Stomach (tissue), 9 donors: ENCODE results near the gene DDR1. TPM values are rescaled to one million over a fixed set of nuclear protein-coding genes. Genes with fewer than 3 reads are reported as not detected.

Experiments used
- DNase-seq, 2 donors: peaks; one replicate each; pipeline versions ENCODE4 v3.0.0 to v3.0.0-alpha.2; 2013 to 2019
- H3K27ac ChIP-seq, 5 donors: fragments of 200-600 bp in 4 of 5; sonication (generic) in 4 of 5; one replicate each; pipeline ENCODE4 v1.5.1; 2013 to 2019; ENCODE audit warnings: mild to moderate bottlenecking in 1 of 5, moderate library complexity in 1 of 5
- H3K27me3 ChIP-seq, 3 donors: fragments of 200-600 bp; sonication (generic); one replicate each; pipeline ENCODE4 v1.5.1; 2017 to 2019; ENCODE audit warnings: mixed run types in 1 of 3
- H3K36me3 ChIP-seq, 4 donors: fragments of 200-600 bp; sonication (generic); 1 replicate in 3 of 4; 2 replicates in 1 of 4; pipeline ENCODE4 v1.5.1; 2016 to 2019
- H3K4me1 ChIP-seq, 4 donors: fragments of 200-600 bp; sonication (generic); one replicate each; pipeline ENCODE4 v1.5.1; 2016 to 2019
- H3K4me3 ChIP-seq, 4 donors: fragments of 200-600 bp; sonication (generic) in 3 of 4; one replicate each; pipeline ENCODE4 v1.5.1; 2016 to 2019; ENCODE audit warnings: mild to moderate bottlenecking in 1 of 4
- H3K9me3 ChIP-seq, 4 donors: fragments of 200-600 bp; sonication (generic); one replicate each; pipeline ENCODE4 v1.5.1; 2016 to 2019
- EP300 ChIP-seq: sonication (generic); formaldehyde crosslinking; IDR thresholded peaks from one replicate; pipeline ENCODE4 v1.6.1; 2017; ENCODE audit warnings: antibody characterized with exemption
- POLR2A ChIP-seq, 4 donors: fragments of 450-650 bp; IDR thresholded peaks; one replicate each; pipeline ENCODE4 v1.6.1; 2016; ENCODE audit warnings: antibody characterized with exemption in 4 of 4, control low read depth in 2 of 4, mild to moderate bottlenecking in 1 of 4, moderate library complexity in 1 of 4
- POLR2AphosphoS5 ChIP-seq, 3 donors: sonication (generic); formaldehyde crosslinking; IDR thresholded peaks; one replicate each; pipeline ENCODE4 v1.6.1; 2016; ENCODE audit warnings: antibody characterized with exemption in 3 of 3
- WGBS, 5 donors: extraction: QIAGEN DNeasy Blood & Tissue Kit in 3 of 5; methylation state at CpG; one replicate each; pipeline versions ENCODE4 v1.1.5 to v1.1.7; 2013 to 2018; 5-methylcytosine and 5-hydroxymethylcytosine counted together
- intact Hi-C: fragments of 100-400 bp; cut with DNase I; formaldehyde crosslinking; loops from one replicate; pipeline ENCODE4 v1.15.1; 2023; ENCODE audit warnings: low total_unique reads
- polyA plus RNA-seq, 3 donors: library from polyadenylated mRNA; stranded (reverse); fragments of 200-250 nt; gene quantifications; one replicate each; pipeline ENCODE4 v1.2.3, GENCODE V29; 2013
- small RNA-seq, 4 donors: library from RNA; depleted of rRNA; stranded (forward); fragments of <200 nt; gene quantifications; one replicate each; pipeline ENCODE3, GENCODE V24; 2016
- total RNA-seq, 5 donors: library from RNA; depleted of rRNA; stranded (reverse); fragments of >200 nt; gene quantifications; one replicate each; pipeline versions ENCODE4 v1.1.0 to v1.2.3, GENCODE V29; 2014 to 2016
- TF ChIP-seq, protein P1 (sequence below), 7 experiments: fragments of 450-650 bp in 4 of 7; fragments of 200-600 bp in 3 of 7; sonication (generic) in 3 of 7; IDR thresholded peaks; one replicate each; pipeline ENCODE4 v1.5.1; 2016 to 2019; ENCODE audit warnings: antibody characterized with exemption in 7 of 7, control low read depth in 2 of 7, mild to moderate bottlenecking in 1 of 7
- donor health status: healthy with polysubstance abuse.
- donor health status: Bipolar disorder and iron deficiency.
- donor health status: healthy.

Gene DDR1
- total and polyA plus RNA-seq, 8 donors = 17.6 to 144 (median 82.4) TPM

DNA sequence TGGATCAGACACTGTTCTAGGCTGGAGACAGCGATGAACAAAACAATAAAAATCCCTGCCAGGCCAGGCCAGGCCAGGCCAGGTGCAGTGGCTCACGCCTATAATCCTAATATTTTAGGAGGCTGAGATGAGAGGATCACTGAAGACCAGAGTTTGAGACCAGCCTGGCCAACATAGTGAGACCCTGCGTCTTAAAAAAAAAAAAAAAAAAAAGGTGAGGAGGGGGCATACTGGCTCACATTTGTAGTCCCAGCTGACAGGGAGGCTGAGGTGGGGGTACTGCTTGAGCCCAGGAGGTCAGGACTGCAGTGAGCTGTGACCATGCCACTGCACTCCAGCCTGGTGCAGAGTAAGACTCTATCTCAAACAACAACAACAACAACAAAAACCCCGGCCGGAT is 61.0 kb downstream of the DDR1 start:
- 84 to 89% (median 85%) methylated on average over 5 of the region's 5 CpGs for WGBS, 5 donors
- no peak for DNase-seq
- H3K36me3 ChIP-seq = peaks cover 0 to 17% (median 0%) of the 10 kb centered on the region in 4 donors
- no peaks in the 10 kb centered on the region for H3K9me3 ChIP-seq
- H3K27me3 ChIP-seq = peaks cover 0 to 31% (median 0%) of the 10 kb centered on the region in 3 donors
- TF ChIP-seq, protein P1, sequence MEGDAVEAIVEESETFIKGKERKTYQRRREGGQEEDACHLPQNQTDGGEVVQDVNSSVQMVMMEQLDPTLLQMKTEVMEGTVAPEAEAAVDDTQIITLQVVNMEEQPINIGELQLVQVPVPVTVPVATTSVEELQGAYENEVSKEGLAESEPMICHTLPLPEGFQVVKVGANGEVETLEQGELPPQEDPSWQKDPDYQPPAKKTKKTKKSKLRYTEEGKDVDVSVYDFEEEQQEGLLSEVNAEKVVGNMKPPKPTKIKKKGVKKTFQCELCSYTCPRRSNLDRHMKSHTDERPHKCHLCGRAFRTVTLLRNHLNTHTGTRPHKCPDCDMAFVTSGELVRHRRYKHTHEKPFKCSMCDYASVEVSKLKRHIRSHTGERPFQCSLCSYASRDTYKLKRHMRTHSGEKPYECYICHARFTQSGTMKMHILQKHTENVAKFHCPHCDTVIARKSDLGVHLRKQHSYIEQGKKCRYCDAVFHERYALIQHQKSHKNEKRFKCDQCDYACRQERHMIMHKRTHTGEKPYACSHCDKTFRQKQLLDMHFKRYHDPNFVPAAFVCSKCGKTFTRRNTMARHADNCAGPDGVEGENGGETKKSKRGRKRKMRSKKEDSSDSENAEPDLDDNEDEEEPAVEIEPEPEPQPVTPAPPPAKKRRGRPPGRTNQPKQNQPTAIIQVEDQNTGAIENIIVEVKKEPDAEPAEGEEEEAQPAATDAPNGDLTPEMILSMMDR (IDR thresholded peaks at IDR 0.05) = no peak
- no peak for TF ChIP-seq POLR2A (IDR thresholded peaks at IDR 0.05)
- no peak for TF ChIP-seq EP300
- TF ChIP-seq POLR2AphosphoS5 (IDR thresholded peaks at IDR 0.05) = no peak
- no peak overlapping the region for H3K4me3 ChIP-seq
- peaks cover 6 to 23% (median 20%) of the 10 kb centered on the region in 4 donors for H3K4me1 ChIP-seq
- intact Hi-C loops = no loop called here
- H3K27ac ChIP-seq = no peak overlapping the region

DNA sequence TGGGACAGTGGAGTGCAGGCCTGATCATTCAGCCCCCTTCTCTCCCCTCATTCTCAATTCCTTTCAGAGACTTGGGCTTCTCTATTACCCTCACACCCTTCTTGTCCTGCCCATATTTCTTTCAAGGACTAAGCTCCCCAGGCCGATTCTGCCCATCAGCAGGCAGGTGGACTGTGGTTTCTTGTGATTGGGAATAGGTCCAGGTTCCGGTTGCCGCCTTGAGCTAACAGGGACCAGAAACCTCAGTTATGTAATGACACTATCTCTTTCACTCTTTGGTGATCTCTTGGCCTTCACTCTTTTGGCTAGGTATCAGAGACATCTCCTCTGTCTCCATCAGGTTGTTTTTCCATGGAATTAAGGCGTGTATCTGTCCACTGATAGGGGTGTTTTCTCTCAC is 62.9 kb downstream of the DDR1 start:
- peak in 1 of 2 donors; percentile 60 for DNase-seq
- intact Hi-C loops = no loop called here
- H3K4me1 ChIP-seq = peaks cover 6 to 12% (median 11%) of the 10 kb centered on the region in 4 donors
- WGBS, 5 donors = 34 to 68% (median 44%) methylated on average over 4 of the region's 4 CpGs
- TF ChIP-seq, protein P1 (IDR thresholded peaks at IDR 0.05) = no peak
- TF ChIP-seq POLR2AphosphoS5 (IDR thresholded peaks at IDR 0.05) (peak in 1 of 3 donors; percentile 23), EP300 (no peak)
- H3K9me3 ChIP-seq = no peaks in the 10 kb centered on the region
- H3K27me3 ChIP-seq = peaks cover 0 to 19% (median 0%) of the 10 kb centered on the region in 3 donors
- peak overlapping the region in 1 of 5 donors; percentile 43 for H3K27ac ChIP-seq
- no peak overlapping the region for H3K4me3 ChIP-seq
- H3K36me3 ChIP-seq = peaks cover 0 to 25% (median 0%) of the 10 kb centered on the region in 4 donors

DNA sequence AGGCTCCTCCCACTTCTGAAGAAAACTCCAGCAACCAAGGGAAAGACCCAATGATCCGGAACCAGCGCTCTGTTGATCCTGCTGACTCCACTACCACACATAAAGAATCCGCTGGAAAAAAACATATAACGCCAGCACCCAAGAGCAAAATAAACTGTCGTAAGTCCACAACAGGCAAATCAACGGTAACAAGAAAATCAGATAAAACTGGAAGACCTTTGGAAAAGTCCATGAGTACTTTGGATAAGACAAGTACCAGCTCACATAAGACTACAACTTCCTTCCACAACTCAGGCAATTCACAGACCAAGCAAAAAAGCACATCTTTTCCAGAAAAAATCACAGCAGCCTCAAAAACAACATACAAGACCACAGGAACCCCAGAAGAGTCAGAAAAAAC is 64.5 kb downstream of the DDR1 start:
- intact Hi-C loops = no loop called here
- TF ChIP-seq, protein P1 (IDR thresholded peaks at IDR 0.05) = no peak
- TF ChIP-seq POLR2A (IDR thresholded peaks at IDR 0.05) (no peak), POLR2AphosphoS5 (IDR thresholded peaks at IDR 0.05) (no peak), EP300 (no peak)
- no peak for DNase-seq
- Histone ChIP-seq H3K4me1 (no peaks in the 10 kb centered on the region), H3K9me3 (no peaks in the 10 kb centered on the region), H3K27ac (no peak overlapping the region), H3K4me3 (no peak overlapping the region), H3K27me3 (peaks cover 0 to 7% (median 0%) of the 10 kb centered on the region in 3 donors), H3K36me3 (peaks cover 0 to 25% (median 0%) of the 10 kb centered on the region in 4 donors)
- WGBS, 5 donors = 64 to 84% (median 74%) methylated on average over 6 of the region's 6 CpGs

Small RNAs within 50 kb of the gene (small RNA-seq; reads per million reads assigned to genes)
- gene RF00019 = 0 reads per million in 4 donors

Other genes starting within 250 kb of the DDR1 start
- 100 to 1,000 TPM in 1 of 5 donors, 10 to 100 TPM in 3, 1 to 10 TPM in 1; 7.3 to 126 (median 12.8) TPM for gene C6orf136, start 237.4 kb upstream of the DDR1 start, total RNA-seq
- 10 to 100 TPM; 21.2 to 29.3 (median 25.7) TPM for gene C6orf136, start 237.4 kb upstream of the DDR1 start, polyA plus RNA-seq
- gene DHX16, start 211.5 kb upstream of the DDR1 start, total RNA-seq = 10 to 100 TPM; 22.0 to 67.0 (median 30.1) TPM
- 10 to 100 TPM; 18.3 to 34.0 (median 23.4) TPM for gene DHX16, start 211.5 kb upstream of the DDR1 start, polyA plus RNA-seq
- 10 to 100 TPM in 4 of 5 donors, 1 to 10 TPM in 1; 9.0 to 20.1 (median 12.8) TPM for gene PPP1R18, start 197.9 kb upstream of the DDR1 start, total RNA-seq
- 10 to 100 TPM; 24.7 to 40.3 (median 32.2) TPM for gene PPP1R18, start 197.9 kb upstream of the DDR1 start, polyA plus RNA-seq
- 1 to 10 TPM in 4 of 5 donors, under 1 TPM in 1; 0.92 to 6.4 (median 2.9) TPM for gene NRM, start 193.5 kb upstream of the DDR1 start, total RNA-seq
- gene NRM, start 193.5 kb upstream of the DDR1 start, polyA plus RNA-seq = 10 to 100 TPM in 1 of 3 donors, 1 to 10 TPM in 2; 4.1 to 15.8 (median 8.5) TPM
- gene MDC1, start 167.2 kb upstream of the DDR1 start, total RNA-seq = 100 to 1,000 TPM in 2 of 5 donors, 10 to 100 TPM in 2, 1 to 10 TPM in 1; 9.6 to 153 (median 99.2) TPM
- gene MDC1, start 167.2 kb upstream of the DDR1 start, polyA plus RNA-seq = 1 to 10 TPM; 3.8 to 8.7 (median 4.2) TPM
- gene TUBB, start 164.2 kb upstream of the DDR1 start, total RNA-seq = 100 to 1,000 TPM in 4 of 5 donors, 10 to 100 TPM in 1; 67.5 to 177 (median 109) TPM
- gene TUBB, start 164.2 kb upstream of the DDR1 start, polyA plus RNA-seq = 100 to 1,000 TPM; 127 to 223 (median 183) TPM
- 100 to 1,000 TPM in 2 of 5 donors, 10 to 100 TPM in 3; 40.6 to 201 (median 74.7) TPM for gene FLOT1, start 141.8 kb upstream of the DDR1 start, total RNA-seq
- 100 to 1,000 TPM; 145 to 178 (median 151) TPM for gene FLOT1, start 141.8 kb upstream of the DDR1 start, polyA plus RNA-seq
- gene IER3, start 140.0 kb upstream of the DDR1 start, total RNA-seq = 100 to 1,000 TPM in 2 of 5 donors, 10 to 100 TPM in 3; 16.5 to 144 (median 92.8) TPM
- 100 to 1,000 TPM; 112 to 187 (median 147) TPM for gene IER3, start 140.0 kb upstream of the DDR1 start, polyA plus RNA-seq
- gene GTF2H4, start 23.7 kb downstream of the DDR1 start, total RNA-seq = 10 to 100 TPM in 2 of 5 donors, 1 to 10 TPM in 3; 3.9 to 67.4 (median 8.1) TPM
- gene GTF2H4, start 23.7 kb downstream of the DDR1 start, polyA plus RNA-seq = 10 to 100 TPM; 15.3 to 29.6 (median 17.6) TPM
- 10 to 100 TPM in 4 of 5 donors, 1 to 10 TPM in 1; 1.2 to 61.6 (median 22.7) TPM for gene VARS2, start 29.7 kb downstream of the DDR1 start, total RNA-seq
- 10 to 100 TPM; 17.9 to 21.8 (median 18.5) TPM for gene VARS2, start 29.7 kb downstream of the DDR1 start, polyA plus RNA-seq
- gene SFTA2, start 47.7 kb downstream of the DDR1 start, total RNA-seq = 10 to 100 TPM in 1 of 5 donors, 1 to 10 TPM in 1, not detected in 3; 2.8 to 15.2 TPM
- gene SFTA2, start 47.7 kb downstream of the DDR1 start, polyA plus RNA-seq = 10 to 100 TPM; 10.2 to 94.7 (median 44.1) TPM
- 100 to 1,000 TPM in 3 of 5 donors, 10 to 100 TPM in 1, under 1 TPM in 1; 0.87 to 346 (median 168) TPM for gene MUCL3, start 56.5 kb downstream of the DDR1 start, total RNA-seq
- gene MUCL3, start 56.5 kb downstream of the DDR1 start, polyA plus RNA-seq = 10 to 100 TPM; 17.5 to 83.3 (median 39.6) TPM
- 1 to 10 TPM in 2 of 5 donors, under 1 TPM in 2, not detected in 1; 0.18 to 4.9 (median 1.2) TPM for gene MUC21, start 99.2 kb downstream of the DDR1 start, total RNA-seq
- 100 to 1,000 TPM in 1 of 3 donors, 1 to 10 TPM in 2; 1.2 to 131 (median 1.6) TPM for gene MUC21, start 99.2 kb downstream of the DDR1 start, polyA plus RNA-seq
- gene MUC22, start 126.0 kb downstream of the DDR1 start, total RNA-seq = not detected
- gene MUC22, start 126.0 kb downstream of the DDR1 start, polyA plus RNA-seq = under 1 TPM in 1 of 3 donors, not detected in 2; 0.65 TPM
- not detected for gene C6orf15, start 228.1 kb downstream of the DDR1 start, total RNA-seq
- not detected for gene C6orf15, start 228.1 kb downstream of the DDR1 start, polyA plus RNA-seq
- gene PSORS1C1, start 230.3 kb downstream of the DDR1 start, total RNA-seq = 1 to 10 TPM in 4 of 5 donors, not detected in 1; 2.7 to 5.7 (median 4.0) TPM
- gene PSORS1C1, start 230.3 kb downstream of the DDR1 start, polyA plus RNA-seq = 1 to 10 TPM; 3.1 to 7.4 (median 3.9) TPM
- gene CDSN, start 235.9 kb downstream of the DDR1 start, total RNA-seq = not detected
- under 1 TPM in 1 of 3 donors, not detected in 2; 0.05 TPM for gene CDSN, start 235.9 kb downstream of the DDR1 start, polyA plus RNA-seq